Measurements from ENCODE around the gene MTARC2. TPM values are rescaled to one million over a fixed set of nuclear protein-coding genes. Genes with fewer than 3 reads are reported as not detected.

Gene MTARC2
- total RNA-seq, 2 experiments from 2014 or later: not detected

DNA sequence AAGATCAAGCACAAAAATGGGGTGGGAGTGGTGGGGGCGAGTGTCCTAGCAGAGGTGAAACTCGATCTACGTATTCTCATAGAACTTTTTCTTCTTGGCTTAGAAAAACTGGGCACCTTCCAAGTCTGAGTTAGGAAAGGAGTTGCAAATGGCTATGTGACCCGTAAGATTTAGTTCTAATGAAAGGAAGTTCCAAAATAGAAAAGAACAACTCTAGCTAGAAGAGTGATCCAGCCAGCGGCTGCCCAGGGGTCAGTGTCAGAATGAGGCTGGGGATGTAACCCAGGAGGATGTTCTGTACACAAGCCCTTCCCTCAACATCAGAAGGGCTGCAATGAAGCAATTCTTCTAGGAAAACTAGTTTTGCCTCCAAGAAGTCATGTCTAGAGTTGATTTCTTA lies 43.8 kb downstream of the MTARC2 start:
- Mint-ChIP-seq H3K4me1 (no peaks in the 10 kb centered on the region), H3K36me3 (no peaks in the 10 kb centered on the region), H3K27ac (no peak overlapping the region), H3K27me3 (peaks cover 21% of the 10 kb centered on the region), H3K4me3 (no peak overlapping the region), H3K9me3 (no peaks in the 10 kb centered on the region)
- no peak for DNase-seq

DNA sequence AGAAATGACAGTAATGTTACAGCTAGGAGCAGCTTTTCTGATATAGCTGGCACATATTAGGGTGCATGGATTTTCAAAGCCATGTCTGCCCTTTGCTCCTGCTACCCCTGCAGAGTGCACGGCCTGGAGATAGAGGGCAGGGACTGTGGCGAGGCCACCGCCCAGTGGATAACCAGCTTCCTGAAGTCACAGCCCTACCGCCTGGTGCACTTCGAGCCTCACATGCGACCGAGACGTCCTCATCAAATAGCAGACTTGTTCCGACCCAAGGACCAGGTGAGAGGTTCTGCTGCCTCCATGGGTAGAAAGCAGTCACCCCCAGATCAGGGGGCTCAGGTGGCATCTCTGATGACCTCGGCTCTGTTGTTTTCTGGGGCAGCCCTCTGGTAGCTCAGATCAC lies 48.4 kb downstream of the MTARC2 start:
- no peaks in the 10 kb centered on the region for H3K9me3 Mint-ChIP-seq
- no peak overlapping the region for H3K4me3 Mint-ChIP-seq
- no peaks in the 10 kb centered on the region for H3K36me3 Mint-ChIP-seq
- H3K4me1 Mint-ChIP-seq: no peaks in the 10 kb centered on the region
- no peaks in the 10 kb centered on the region for H3K27me3 Mint-ChIP-seq
- no peak for DNase-seq
- H3K27ac Mint-ChIP-seq: no peak overlapping the region

DNA sequence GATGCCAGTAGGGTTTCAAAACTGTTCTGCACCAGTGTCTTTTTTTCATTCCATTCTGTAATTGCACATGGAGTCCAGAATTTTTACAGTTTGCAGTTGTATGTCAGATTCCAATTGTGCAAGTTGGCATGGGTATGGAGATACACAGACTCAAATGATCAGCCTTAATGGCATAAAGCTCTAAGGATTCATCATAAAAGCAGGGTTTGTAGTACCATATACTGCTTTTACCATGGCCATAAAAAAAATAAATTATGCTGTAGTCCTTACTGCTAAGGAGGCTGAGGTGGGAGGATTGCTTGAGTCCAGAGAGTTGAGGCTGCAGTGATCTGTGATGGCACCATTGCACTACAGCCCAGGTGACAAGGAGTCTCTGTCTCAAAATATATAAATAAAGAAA lies 48.9 kb downstream of the MTARC2 start:
- Mint-ChIP-seq H3K4me1 (no peaks in the 10 kb centered on the region), H3K27ac (no peak overlapping the region), H3K9me3 (no peaks in the 10 kb centered on the region), H3K4me3 (no peak overlapping the region), H3K27me3 (no peaks in the 10 kb centered on the region), H3K36me3 (no peaks in the 10 kb centered on the region)
- no peak for DNase-seq

DNA sequence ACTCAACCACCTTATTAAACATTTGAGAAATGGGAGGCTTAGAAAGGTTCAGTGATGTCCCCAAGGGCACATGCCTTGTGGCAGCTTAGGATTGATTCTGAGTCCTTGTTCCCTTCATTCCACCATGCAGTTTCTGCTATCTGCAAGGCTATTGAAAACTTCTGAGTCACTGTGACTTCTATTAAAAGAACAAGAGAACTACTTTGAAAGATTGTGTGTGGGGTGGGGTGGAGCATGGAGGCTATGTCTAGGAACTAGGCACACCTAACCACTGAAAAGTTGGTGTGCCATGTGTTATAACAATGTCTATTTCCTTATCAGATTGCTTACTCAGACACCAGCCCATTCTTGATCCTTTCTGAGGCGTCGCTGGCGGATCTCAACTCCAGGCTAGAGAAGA lies 49.4 kb downstream of the MTARC2 start:
- Mint-ChIP-seq H3K9me3 (no peaks in the 10 kb centered on the region), H3K4me3 (no peak overlapping the region), H3K4me1 (no peaks in the 10 kb centered on the region), H3K27ac (no peak overlapping the region), H3K36me3 (no peaks in the 10 kb centered on the region), H3K27me3 (no peaks in the 10 kb centered on the region)
- no peak for DNase-seq

DNA sequence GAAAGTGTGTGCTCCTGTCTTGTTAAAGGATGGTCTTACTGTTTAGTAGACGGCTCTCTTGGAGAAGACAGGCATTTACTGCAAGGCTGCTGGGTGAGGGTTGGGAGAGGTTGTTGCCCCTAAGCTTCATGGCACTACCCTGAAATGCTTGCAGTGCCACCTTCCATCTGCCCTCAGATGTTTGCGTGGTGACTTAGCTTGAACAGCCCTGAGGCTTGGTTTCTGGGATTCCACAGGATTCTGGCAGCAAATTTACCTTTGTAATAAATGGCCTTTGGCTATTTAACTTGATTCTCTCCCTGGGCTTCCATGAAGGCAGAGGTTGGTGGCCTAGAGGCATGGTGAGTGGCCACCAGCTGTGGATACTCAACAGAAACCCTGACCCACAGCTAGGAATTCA lies 50.2 kb downstream of the MTARC2 start:
- no peak for DNase-seq
- Mint-ChIP-seq H3K4me3 (no peak overlapping the region), H3K27ac (no peak overlapping the region), H3K4me1 (no peaks in the 10 kb centered on the region), H3K27me3 (peaks cover 4% of the 10 kb centered on the region), H3K9me3 (no peaks in the 10 kb centered on the region), H3K36me3 (no peaks in the 10 kb centered on the region)

DNA sequence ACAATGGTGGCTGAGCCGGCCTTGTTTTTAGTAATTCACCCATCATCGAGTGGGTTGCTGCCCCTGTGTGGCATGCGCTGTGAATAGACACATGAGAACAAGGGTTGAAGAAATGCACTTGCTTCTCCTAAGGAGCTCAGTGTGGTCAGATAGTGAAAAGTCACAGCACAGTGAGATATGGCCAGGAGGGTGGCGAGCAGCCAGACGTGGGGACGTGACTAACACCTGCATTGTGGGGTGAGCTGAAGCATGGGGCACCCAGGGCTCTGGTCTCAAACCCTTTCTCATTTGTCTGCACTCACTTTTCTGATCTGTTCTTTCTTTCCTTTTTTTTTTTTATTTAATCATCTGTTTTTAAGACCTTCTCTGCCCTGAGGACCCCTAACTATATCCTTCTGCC lies 52.1 kb downstream of the MTARC2 start:
- Mint-ChIP-seq H3K4me3 (no peak overlapping the region), H3K36me3 (no peaks in the 10 kb centered on the region), H3K27me3 (peaks cover 7% of the 10 kb centered on the region), H3K9me3 (no peaks in the 10 kb centered on the region), H3K27ac (no peak overlapping the region), H3K4me1 (no peaks in the 10 kb centered on the region)
- no peak for DNase-seq

DNA sequence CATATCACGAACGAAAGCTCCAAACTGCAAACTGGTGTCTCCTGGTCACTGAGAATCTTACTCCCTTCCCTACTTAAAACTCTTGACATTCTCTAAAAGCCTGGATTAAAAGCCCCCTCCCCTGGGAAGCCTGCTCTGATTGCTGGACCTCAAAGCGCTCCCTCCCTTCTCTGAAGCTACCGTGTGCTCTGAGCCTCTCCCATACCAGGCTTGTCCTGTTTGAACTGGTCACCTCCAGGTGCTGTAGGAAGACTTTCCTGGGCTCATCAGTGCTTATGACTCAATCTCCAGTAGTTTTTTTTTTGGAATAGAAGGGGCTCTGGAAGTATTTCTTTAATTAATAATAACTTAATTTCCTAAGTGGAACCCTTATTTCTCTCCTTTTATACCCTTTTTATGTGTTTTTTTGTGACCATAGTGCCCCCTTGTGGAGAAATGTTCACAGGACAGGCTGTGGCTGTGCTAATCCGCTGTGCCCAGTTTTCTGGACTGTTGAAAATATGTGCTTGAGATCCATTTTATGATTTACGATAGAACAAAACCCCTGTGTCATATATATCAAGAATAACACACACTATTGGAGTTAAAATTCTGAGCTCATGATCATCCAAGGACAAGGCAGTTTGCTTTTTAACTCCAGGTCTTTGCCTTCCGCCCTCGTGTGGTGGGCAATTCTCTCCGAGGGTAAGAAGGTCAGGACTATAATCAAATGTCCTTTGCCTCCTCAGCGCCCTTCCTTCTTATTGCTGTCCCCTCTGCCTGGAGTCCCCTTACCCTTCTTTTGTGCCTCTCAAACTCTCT lies 55.5 kb downstream of the MTARC2 start:
- H3K27ac Mint-ChIP-seq: no peak overlapping the region
- peaks cover 7% of the 10 kb centered on the region for H3K27me3 Mint-ChIP-seq
- H3K36me3 Mint-ChIP-seq: no peaks in the 10 kb centered on the region
- no peaks in the 10 kb centered on the region for H3K4me1 Mint-ChIP-seq
- no peaks in the 10 kb centered on the region for H3K9me3 Mint-ChIP-seq
- H3K4me3 Mint-ChIP-seq: no peak overlapping the region
- DNase-seq: no peak

DNA sequence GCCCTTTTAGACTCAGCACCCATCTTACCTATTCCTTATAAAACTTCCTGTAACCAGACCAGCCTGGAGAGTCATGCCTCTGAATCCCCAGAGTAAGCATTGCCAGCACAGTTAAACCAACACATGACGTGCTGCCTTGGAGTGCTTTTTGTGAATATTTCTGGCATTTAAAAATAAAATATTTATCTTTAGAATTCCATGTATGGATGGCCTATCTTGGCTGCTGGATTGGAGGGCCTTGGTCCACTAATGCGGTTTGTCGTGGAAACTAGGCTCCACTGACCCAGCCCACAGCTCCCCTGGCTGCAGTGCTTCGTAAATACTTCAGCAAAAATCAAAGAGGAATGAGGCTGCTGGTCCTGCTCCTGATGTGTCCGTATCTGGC lies 56.1 kb downstream of the MTARC2 start:
- Mint-ChIP-seq H3K27ac (no peak overlapping the region), H3K36me3 (no peaks in the 10 kb centered on the region), H3K9me3 (no peaks in the 10 kb centered on the region), H3K27me3 (peaks cover 10% of the 10 kb centered on the region), H3K4me1 (no peaks in the 10 kb centered on the region), H3K4me3 (no peak overlapping the region)
- DNase-seq: no peak

DNA sequence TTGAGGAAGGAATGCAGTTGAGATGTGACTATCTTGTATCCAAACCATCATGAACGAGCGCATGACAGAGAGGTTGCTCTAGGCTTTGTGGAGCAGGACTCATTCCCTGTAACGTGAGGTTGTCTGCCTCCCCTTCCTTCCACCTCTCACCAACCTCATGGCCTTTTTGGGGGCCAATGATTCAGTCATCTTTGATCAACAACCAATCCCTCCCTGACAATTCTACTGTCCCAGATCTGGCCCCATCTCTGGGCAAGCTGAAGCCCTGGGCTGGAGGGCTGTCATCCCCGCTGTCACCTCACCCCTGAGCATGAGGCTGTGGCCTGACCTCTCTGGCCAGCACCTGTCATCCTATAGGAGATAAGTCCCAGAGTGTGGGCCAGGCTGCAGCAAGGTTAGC lies 58.3 kb downstream of the MTARC2 start:
- Mint-ChIP-seq H3K4me3 (no peak overlapping the region), H3K27ac (no peak overlapping the region), H3K36me3 (no peaks in the 10 kb centered on the region), H3K9me3 (no peaks in the 10 kb centered on the region), H3K4me1 (peaks cover 2% of the 10 kb centered on the region), H3K27me3 (peaks cover 19% of the 10 kb centered on the region)
- no peak for DNase-seq

DNA sequence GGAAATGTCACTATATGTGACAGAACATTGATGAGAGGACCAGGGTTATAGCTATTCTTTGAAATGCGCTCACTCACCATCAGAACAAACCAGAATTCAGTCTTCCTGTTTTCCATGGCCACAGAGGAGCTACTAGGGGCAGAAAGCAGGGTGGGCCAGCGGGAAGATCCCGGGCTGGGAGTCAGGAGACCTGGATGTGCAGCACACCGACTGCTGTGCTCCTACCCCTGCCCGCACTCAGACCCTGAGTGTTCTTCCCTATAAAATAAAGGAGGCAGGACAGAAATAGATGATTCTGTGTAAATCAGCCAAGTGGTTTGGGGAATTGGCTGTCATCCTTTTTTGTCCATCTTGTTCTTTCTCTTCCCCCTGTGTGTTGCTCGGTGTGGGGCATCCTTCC lies 59.6 kb downstream of the MTARC2 start:
- H3K27me3 Mint-ChIP-seq: peaks cover 29% of the 10 kb centered on the region
- H3K9me3 Mint-ChIP-seq: no peaks in the 10 kb centered on the region

DNA sequence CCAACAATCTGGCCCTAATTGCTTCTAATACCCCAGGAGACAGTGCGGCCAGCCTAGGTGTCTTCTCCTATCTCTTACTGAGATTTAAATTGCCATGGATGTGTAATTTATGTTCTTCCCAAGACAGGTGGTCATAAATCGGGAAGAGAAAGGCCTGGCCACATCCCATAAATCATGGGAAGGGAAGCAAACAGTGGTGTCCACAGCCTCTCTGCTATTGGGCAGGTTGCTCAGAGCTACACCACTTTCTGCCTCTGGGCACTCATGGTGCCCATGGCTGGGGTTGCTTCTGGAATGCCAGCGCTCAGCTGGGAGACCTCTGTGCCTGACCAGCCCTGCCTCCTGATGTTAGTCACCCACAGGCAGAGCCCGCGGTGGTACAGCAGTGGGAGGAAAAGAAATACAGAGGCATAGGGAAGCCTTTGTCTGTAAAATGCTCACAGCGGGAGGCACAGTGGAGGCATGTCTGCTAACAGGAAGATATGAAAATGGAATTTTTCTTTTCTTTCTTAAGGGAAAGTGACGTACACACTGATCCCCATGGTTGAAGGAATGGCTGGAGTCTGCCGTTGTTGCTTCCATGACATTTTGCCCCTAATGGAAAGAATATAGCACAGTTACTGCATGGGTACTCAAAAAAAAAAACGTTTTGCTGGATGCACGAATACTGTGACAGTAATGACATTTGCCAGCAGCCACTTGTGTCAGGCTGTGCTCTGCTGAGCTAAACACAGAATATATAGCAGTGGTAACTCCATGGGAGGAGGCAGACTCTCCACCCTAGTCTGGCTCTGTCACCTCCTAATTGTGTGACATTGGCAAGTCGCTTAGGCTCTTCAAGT lies 60.4 kb downstream of the MTARC2 start:
- Mint-ChIP-seq H3K27me3 (peaks cover 33% of the 10 kb centered on the region), H3K9me3 (no peaks in the 10 kb centered on the region), H3K4me1 (peaks cover 2% of the 10 kb centered on the region), H3K27ac (no peak overlapping the region), H3K4me3 (no peak overlapping the region), H3K36me3 (no peaks in the 10 kb centered on the region)
- no peak for DNase-seq

More for the DNA sequence above, 59.6 kb downstream of the MTARC2 start:
- no peaks in the 10 kb centered on the region for H3K36me3 Mint-ChIP-seq
- no peak for DNase-seq
- peaks cover 2% of the 10 kb centered on the region for H3K4me1 Mint-ChIP-seq
- no peak overlapping the region for H3K4me3 Mint-ChIP-seq
- no peak overlapping the region for H3K27ac Mint-ChIP-seq

DNA sequence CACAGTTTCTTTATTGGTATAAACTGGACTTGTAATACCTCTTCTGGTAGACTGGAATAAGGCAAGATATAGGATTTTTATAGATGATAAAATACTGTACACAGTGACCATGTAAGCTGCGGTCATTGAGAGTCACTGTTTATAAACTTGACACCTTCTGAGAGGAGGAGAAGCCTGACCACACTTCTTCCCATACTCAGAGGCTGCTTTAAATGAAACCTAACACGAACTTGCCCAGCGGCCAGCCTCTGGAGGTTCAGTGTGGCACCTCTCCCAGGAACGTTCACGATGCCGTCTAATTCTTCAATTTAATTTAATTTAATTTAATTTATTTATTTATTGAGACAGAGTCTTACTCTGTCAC lies 61.0 kb downstream of the MTARC2 start:
- Mint-ChIP-seq H3K36me3 (no peaks in the 10 kb centered on the region), H3K4me3 (no peak overlapping the region), H3K9me3 (no peaks in the 10 kb centered on the region), H3K27ac (no peak overlapping the region), H3K27me3 (peaks cover 37% of the 10 kb centered on the region), H3K4me1 (peaks cover 2% of the 10 kb centered on the region)
- no peak for DNase-seq

DNA sequence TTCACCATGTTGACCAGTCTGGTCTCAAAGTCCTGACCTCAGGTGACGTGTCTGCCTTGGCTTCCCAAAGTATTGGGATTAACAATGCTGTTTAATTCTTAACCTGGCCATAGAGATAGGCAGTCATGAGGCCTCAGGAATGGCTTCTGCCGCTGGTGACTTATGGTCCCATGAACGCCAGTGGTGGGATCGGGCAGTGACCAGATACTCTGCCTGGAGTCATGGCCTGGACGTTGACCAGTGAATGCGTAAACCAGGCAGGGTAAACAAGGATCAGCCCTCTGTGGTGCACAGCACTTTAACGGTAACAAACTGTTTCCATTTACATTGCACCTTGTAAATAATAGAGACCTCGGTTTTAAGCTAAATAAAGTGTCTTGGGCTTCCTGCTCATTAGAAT lies 61.6 kb downstream of the MTARC2 start:
- no peak for DNase-seq
- H3K9me3 Mint-ChIP-seq: no peaks in the 10 kb centered on the region
- peaks cover 37% of the 10 kb centered on the region for H3K27me3 Mint-ChIP-seq
- no peaks in the 10 kb centered on the region for H3K36me3 Mint-ChIP-seq
- peaks cover 2% of the 10 kb centered on the region for H3K4me1 Mint-ChIP-seq
- H3K4me3 Mint-ChIP-seq: no peak overlapping the region
- no peak overlapping the region for H3K27ac Mint-ChIP-seq

DNA sequence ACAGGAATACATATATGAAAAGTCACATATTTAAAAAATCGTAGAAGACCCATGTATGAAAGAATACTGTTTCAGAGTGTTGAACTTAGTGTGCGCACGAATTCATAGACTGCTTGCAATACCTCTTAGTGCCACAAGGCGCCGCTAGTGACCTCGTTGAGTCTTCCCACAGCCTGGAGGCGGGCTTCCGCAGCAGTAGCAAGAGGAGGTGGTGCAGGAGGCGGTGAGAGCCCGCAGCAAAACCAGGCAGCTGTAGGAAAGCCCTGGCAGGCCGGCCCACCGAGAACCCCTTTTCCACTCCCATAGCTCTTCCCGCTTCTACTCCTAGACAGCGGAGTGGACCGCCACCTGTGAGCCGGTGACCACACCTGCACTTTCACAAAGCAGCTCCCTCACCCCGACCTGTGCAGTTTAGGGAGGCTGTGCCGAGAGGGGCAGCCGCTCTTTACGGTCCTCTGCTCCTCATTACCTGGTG lies 62.1 kb downstream of the MTARC2 start:
- Mint-ChIP-seq H3K9me3 (no peaks in the 10 kb centered on the region), H3K27ac (no peak overlapping the region), H3K27me3 (peaks cover 34% of the 10 kb centered on the region), H3K36me3 (no peaks in the 10 kb centered on the region), H3K4me3 (peak overlapping the region; percentile 58), H3K4me1 (peaks cover 2% of the 10 kb centered on the region)
- DNase-seq: peak; percentile 63

DNA sequence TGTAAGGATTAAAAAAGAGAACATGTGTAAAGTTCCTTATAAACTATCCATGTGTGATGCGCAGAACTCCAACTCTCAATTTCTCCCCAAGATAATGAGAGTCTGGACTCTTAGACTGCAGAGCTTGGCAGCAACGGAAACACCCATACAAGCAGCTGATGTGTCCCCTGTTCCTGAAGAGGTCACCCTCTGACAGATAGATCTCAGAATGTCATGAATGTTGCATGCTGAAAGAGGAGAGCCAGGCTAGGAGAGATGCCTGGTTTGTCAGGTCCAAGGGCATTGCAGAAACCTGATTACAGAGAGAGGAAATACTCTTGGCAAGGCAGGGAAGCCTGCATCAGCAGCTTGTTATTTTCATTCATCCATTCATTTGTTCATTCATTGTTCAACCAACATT lies 62.8 kb downstream of the MTARC2 start:
- H3K4me1 Mint-ChIP-seq: peaks cover 2% of the 10 kb centered on the region
- H3K4me3 Mint-ChIP-seq: no peak overlapping the region
- no peaks in the 10 kb centered on the region for H3K36me3 Mint-ChIP-seq
- H3K27ac Mint-ChIP-seq: no peak overlapping the region
- no peak for DNase-seq
- H3K9me3 Mint-ChIP-seq: no peaks in the 10 kb centered on the region
- peaks cover 34% of the 10 kb centered on the region for H3K27me3 Mint-ChIP-seq

DNA sequence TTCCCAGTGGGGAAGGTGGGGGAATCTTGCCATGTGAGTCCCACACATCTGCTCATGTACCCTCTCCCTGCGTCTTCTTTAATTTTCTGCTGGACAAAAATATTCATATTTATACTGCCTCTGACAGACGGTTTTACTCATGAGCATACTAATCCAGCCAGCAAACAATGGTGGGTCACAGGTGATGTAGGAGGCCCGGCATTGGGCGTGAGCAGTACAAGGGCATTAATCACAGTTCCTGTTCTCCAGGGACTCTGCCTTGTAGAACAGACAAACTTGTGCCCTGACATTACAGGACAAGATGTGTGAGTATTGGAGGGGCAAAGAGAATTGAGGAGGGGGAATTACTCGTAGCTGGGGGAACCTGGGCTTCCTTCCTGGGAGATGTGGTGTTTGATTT lies 63.6 kb downstream of the MTARC2 start:
- no peak overlapping the region for H3K4me3 Mint-ChIP-seq
- H3K36me3 Mint-ChIP-seq: no peaks in the 10 kb centered on the region
- no peaks in the 10 kb centered on the region for H3K9me3 Mint-ChIP-seq
- no peak overlapping the region for H3K27ac Mint-ChIP-seq
- DNase-seq: no peak
- H3K4me1 Mint-ChIP-seq: peaks cover 2% of the 10 kb centered on the region
- peaks cover 34% of the 10 kb centered on the region for H3K27me3 Mint-ChIP-seq
